IMR-90 (cell line): ENCODE data around the gene IRAK1BP1. TPM values are rescaled to one million over a fixed set of nuclear protein-coding genes. Genes with fewer than 3 reads are reported as not detected.

Experiments used
- ATAC-seq: fragments of 200-7000 bp; cut with Tn5 transposase; 2 replicates; pipeline ENCODE4 v1.9.1; 2020; ENCODE audit warnings: low read depth, mild to moderate bottlenecking, moderate library complexity
- BruUV-seq: library from RNA; stranded (reverse); fragments of 400-500 nt; replicated peaks from 2 replicates; lab custom pipeline; 2021; lab: Mats Ljungman, UMichigan
- CTCF ChIA-PET: fragments of 300-600 bp; formaldehyde crosslinking; extraction: SDS; loops from one replicate; lab custom pipeline; 2021; ENCODE audit warnings: antibody characterized with exemption; lab: Yijun Ruan, JAX
- POLR2A ChIA-PET: fragments of 300-600 bp; sonication (Branson Sonifier 250); formaldehyde crosslinking; loops from one replicate; lab custom pipeline; 2022; ENCODE audit warnings: antibody characterized with exemption; ENCODE audit not compliant: unreplicated experiment; lab: Charles Lee
- DNase-seq: peaks from one replicate; pipeline ENCODE4 v3.0.0; 2013
- H2AFZ ChIP-seq: replicated peaks from 2 replicates; pipeline ENCODE3; 2013; ENCODE audit warnings: low read length, mild to moderate bottlenecking; ENCODE audit not compliant: poor library complexity
- H2AK5ac ChIP-seq: 2 replicates; pipeline ENCODE4 v1.6.1; 2013; ENCODE audit warnings: low read depth, low read length, inconsistent platforms
- H2AK9ac ChIP-seq: replicated peaks from 2 replicates; pipeline ENCODE3; 2013; ENCODE audit warnings: mild to moderate bottlenecking, low read depth, low read length, moderate library complexity; ENCODE audit not compliant: poor library complexity
- H2BK120ac ChIP-seq: 2 replicates; pipeline ENCODE4 v1.6.1; 2013; ENCODE audit warnings: low read depth, low read length, inconsistent platforms
- H2BK15ac ChIP-seq: 3 replicates; pipeline ENCODE4 v1.6.1; 2013; ENCODE audit warnings: low read depth, low read length, inconsistent platforms
- H2BK20ac ChIP-seq: 2 replicates; pipeline ENCODE4 v1.6.1; 2013; ENCODE audit warnings: low read depth, mild to moderate bottlenecking, inconsistent platforms, low read length, moderate library complexity
- H2BK5ac ChIP-seq: 2 replicates; pipeline ENCODE4 v1.6.1; 2013; ENCODE audit warnings: mild to moderate bottlenecking, low read depth, low read length, inconsistent platforms; ENCODE audit not compliant: poor library complexity, severe bottlenecking
- H3K14ac ChIP-seq: replicated peaks from 2 replicates; pipeline ENCODE4 v1.6.1; 2013; ENCODE audit warnings: low read depth, low read length, inconsistent platforms
- H3K18ac ChIP-seq: 2 replicates; pipeline ENCODE4 v1.6.1; 2013; ENCODE audit warnings: low read depth, low read length, control low read depth
- H3K23ac ChIP-seq: 2 replicates; pipeline ENCODE4 v1.6.1; 2013; ENCODE audit warnings: low read depth, low read length, inconsistent platforms
- H3K27ac ChIP-seq: 2 replicates; pipeline ENCODE4 v1.5.1; 2013; ENCODE audit warnings: mild to moderate bottlenecking, control low read depth, low read length; ENCODE audit not compliant: insufficient read depth
- H3K27me3 ChIP-seq: 2 replicates; pipeline ENCODE4 v1.6.1; 2013; ENCODE audit warnings: low read length; ENCODE audit not compliant: control insufficient read depth, insufficient read depth
- H3K36me3 ChIP-seq: 2 replicates; pipeline ENCODE4 v1.6.1; 2013; ENCODE audit warnings: low read length, mixed read lengths; ENCODE audit not compliant: control insufficient read depth, insufficient read depth
- H3K4ac ChIP-seq: 2 replicates; pipeline ENCODE4 v1.6.1; 2013; ENCODE audit warnings: low read depth, low read length, inconsistent platforms
- H3K4me1 ChIP-seq: 2 replicates; pipeline ENCODE4 v1.6.1; 2013; ENCODE audit warnings: low read length, mixed read lengths; ENCODE audit not compliant: control insufficient read depth, insufficient read depth
- H3K4me2 ChIP-seq: 2 replicates; pipeline ENCODE4 v1.6.1; 2013; ENCODE audit warnings: low read depth, mild to moderate bottlenecking, control low read depth, low read length, moderate library complexity
- H3K4me3 ChIP-seq: 2 replicates; pipeline ENCODE4 v1.5.1; 2013; ENCODE audit warnings: low read depth, mild to moderate bottlenecking, control low read depth, low read length, moderate library complexity; ENCODE audit not compliant: insufficient read depth
- H3K56ac ChIP-seq: 2 replicates; pipeline ENCODE4 v1.6.1; 2013; ENCODE audit warnings: low read length, inconsistent platforms; ENCODE audit not compliant: insufficient read depth; ENCODE audit errors: extremely low read depth
- H3K79me1 ChIP-seq, 2 experiments: 2 replicates each; pipeline ENCODE4 v1.6.1; 2013; ENCODE audit warnings: low read length in 2 of 2, inconsistent platforms in 1 of 2, low read depth in 1 of 2
- H3K9ac ChIP-seq: 2 replicates; pipeline ENCODE4 v1.6.1; 2013; ENCODE audit warnings: low read depth, low read length, control low read depth
- H3K9me1 ChIP-seq: 2 replicates; pipeline ENCODE4 v1.6.1; 2013; ENCODE audit warnings: low read length, inconsistent platforms; ENCODE audit not compliant: insufficient read depth
- H3K9me3 ChIP-seq: 2 replicates; pipeline ENCODE4 v1.6.1; 2013; ENCODE audit warnings: low read length; ENCODE audit not compliant: control insufficient read depth, insufficient read depth
- H4K20me1 ChIP-seq: 2 replicates; pipeline ENCODE4 v1.6.1; 2013; ENCODE audit warnings: low read length, inconsistent platforms; ENCODE audit not compliant: insufficient read depth
- H4K5ac ChIP-seq: 2 replicates; pipeline ENCODE4 v1.6.1; 2013; ENCODE audit warnings: mild to moderate bottlenecking, low read depth, low read length, control low read depth
- H4K8ac ChIP-seq, 2 experiments: 2 replicates each; pipeline ENCODE4 v1.6.1; 2013; ENCODE audit warnings: low read depth in 2 of 2, low read length in 2 of 2, control low read depth in 1 of 2, inconsistent platforms in 1 of 2
- H4K91ac ChIP-seq: 2 replicates; pipeline ENCODE4 v1.6.1; 2013; ENCODE audit warnings: low read depth, low read length, inconsistent platforms; ENCODE audit not compliant: insufficient read depth
- BHLHE40 ChIP-seq: fragments of 150-350 bp; IDR thresholded peaks from 2 replicates; pipeline ENCODE4 v1.6.1; 2016; ENCODE audit warnings: mild to moderate bottlenecking, low read depth, low read length
- CEBPB ChIP-seq: IDR thresholded peaks from 2 replicates; pipeline ENCODE4 v1.6.1; 2012; ENCODE audit warnings: low read depth, low read length, improper control_type of control experiment
- CHD1 ChIP-seq: IDR thresholded peaks from 2 replicates; pipeline ENCODE4 v1.6.1; 2012; ENCODE audit warnings: low read depth, low read length, improper control_type of control experiment
- FOS ChIP-seq: fragments of 150-350 bp; IDR thresholded peaks from 2 replicates; pipeline ENCODE4 v1.6.1; 2016; ENCODE audit warnings: low read depth, low read length
- MAFK ChIP-seq: IDR thresholded peaks from 2 replicates; pipeline ENCODE4 v1.6.1; 2012; ENCODE audit warnings: low read depth, low read length, improper control_type of control experiment
- MAZ ChIP-seq: IDR thresholded peaks from 2 replicates; pipeline ENCODE4 v1.6.1; 2012; ENCODE audit warnings: low read depth, mild to moderate bottlenecking, low read length, improper control_type of control experiment, moderate library complexity, borderline replicate concordance
- MXI1 ChIP-seq: IDR thresholded peaks from 2 replicates; pipeline ENCODE4 v1.6.1; 2012; ENCODE audit warnings: low read depth, mild to moderate bottlenecking, low read length, moderate library complexity, borderline replicate concordance
- NFE2L2 ChIP-seq: fragments of 150-350 bp; IDR thresholded peaks from 2 replicates; pipeline ENCODE4 v1.6.1; 2016; ENCODE audit warnings: low read depth, mild to moderate bottlenecking, low read length
- POLR2A ChIP-seq: IDR thresholded peaks from 2 replicates; pipeline ENCODE4 v1.6.1; 2012; ENCODE audit warnings: mild to moderate bottlenecking, low read depth, low read length
- RAD21 ChIP-seq: IDR thresholded peaks from 2 replicates; pipeline ENCODE4 v1.6.1; 2012; ENCODE audit warnings: low read length, improper control_type of control experiment
- RCOR1 ChIP-seq: IDR thresholded peaks from 2 replicates; pipeline ENCODE4 v1.6.1; 2012; ENCODE audit warnings: mild to moderate bottlenecking, low read length, improper control_type of control experiment; ENCODE audit not compliant: insufficient replicate concordance
- RFX5 ChIP-seq: IDR thresholded peaks from 2 replicates; pipeline ENCODE4 v1.8.0; 2012; ENCODE audit warnings: low read depth, mild to moderate bottlenecking, low read length, moderate library complexity
- SMC3 ChIP-seq: fragments of 150-350 bp; IDR thresholded peaks from 2 replicates; pipeline ENCODE4 v1.6.1; 2016; ENCODE audit warnings: low read depth, mild to moderate bottlenecking, antibody characterized with exemption, low read length, moderate library complexity
- WGBS, 2 experiments: methylation state at CpG; one replicate each; pipeline versions ENCODE4 v1.1.5 to v1.1.7; 2013; ENCODE audit warnings: missing lambda C conversion rate in 2 of 2; ENCODE audit not compliant: insufficient read length in 1 of 2; ENCODE audit errors: extremely low coverage in 2 of 2; 5-methylcytosine and 5-hydroxymethylcytosine counted together
- dilution Hi-C: fragments of 300-500 bp; cut with HindIII; formaldehyde crosslinking; loops from one replicate; pipeline ENCODE4 v1.14.3; 2018; ENCODE audit warnings: low sequenced_read_pairs; ENCODE audit not compliant: unreplicated experiment
- in situ Hi-C: fragments of 300-500 bp; cut with MboI; formaldehyde crosslinking; loops from 3 replicates; pipeline ENCODE4 v1.14.3; 2019; ENCODE audit warnings: low sequenced_read_pairs, inconsistent platforms, mixed read lengths
- intact Hi-C: fragments of 100-400 bp; cut with micrococcal nuclease; formaldehyde crosslinking; loops from 2 replicates; pipeline ENCODE4 v1.10.0; 2022
- polyA plus RNA-seq, 3 experiments: library from polyadenylated mRNA; depleted of rRNA; stranded (reverse); fragments of >200 nt; gene quantifications; 2 replicates each; pipeline ENCODE4 v1.2.3, GENCODE V29; 2012; ENCODE audit warnings: low replicate concordance in 1 of 3
- total RNA-seq: library from RNA; depleted of rRNA; stranded (reverse); fragments of >200 nt; gene quantifications from 2 replicates; pipeline ENCODE4 v1.2.3, GENCODE V29; 2012
- TF ChIP-seq, protein P1 (sequence below): conservative IDR thresholded peaks from 2 replicates; pipeline ENCODE4 v1.5.1; 2012; ENCODE audit warnings: mild to moderate bottlenecking, low read depth, low read length, improper control_type of control experiment
- TF ChIP-seq, protein P2 (sequence below): fragments of 150-350 bp; IDR thresholded peaks from 2 replicates; pipeline ENCODE4 v1.6.1; 2017; ENCODE audit warnings: mild to moderate bottlenecking, antibody characterized with exemption, low read length, low read depth
- TF ChIP-seq, protein P3 (sequence below): fragments of 150-350 bp; IDR thresholded peaks from 2 replicates; pipeline ENCODE4 v1.6.1; 2016; ENCODE audit warnings: low read depth, mild to moderate bottlenecking, low read length, moderate library complexity, borderline replicate concordance

Gene IRAK1BP1
- total and polyA plus RNA-seq, 2 of the 4 experiments (the other 2 are of a cell fraction), result 0.94 to 2.2 TPM

DNA sequence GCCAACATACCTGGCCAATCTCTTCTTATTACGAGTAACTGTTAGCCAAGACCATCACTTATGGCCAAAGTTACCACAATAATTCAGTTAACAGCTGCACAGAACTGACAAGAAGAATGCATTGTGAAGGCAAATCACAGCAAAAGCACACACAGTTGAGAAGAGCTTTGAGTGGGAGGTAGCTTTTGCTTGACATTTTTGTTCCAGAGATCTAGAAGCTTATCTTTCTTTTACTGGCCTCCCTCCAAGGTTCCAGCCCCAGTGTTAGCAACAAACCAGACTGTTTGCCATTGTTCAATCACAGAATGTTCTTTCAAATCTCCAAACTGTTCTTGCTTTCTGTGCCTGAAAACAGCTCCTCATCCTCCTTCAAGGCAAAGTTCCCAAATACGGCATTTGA, 35.9 kb upstream of the IRAK1BP1 start:
- no peak overlapping the region for H3K56ac ChIP-seq
- H2BK15ac ChIP-seq, result no peak overlapping the region
- ATAC-seq (no peak), DNase-seq (peak; percentile 3)
- H4K91ac ChIP-seq, result no peak overlapping the region
- no peaks in the 10 kb centered on the region for H4K20me1 ChIP-seq
- no peak overlapping the region for H2BK20ac ChIP-seq
- H3K36me3 ChIP-seq, result no peaks in the 10 kb centered on the region
- H3K23ac ChIP-seq, result no peak overlapping the region
- H3K4me2 ChIP-seq, result no peak overlapping the region
- no peaks in the 10 kb centered on the region for H3K9me3 ChIP-seq
- no peaks in the 10 kb centered on the region for H3K27me3 ChIP-seq
- H3K14ac ChIP-seq, result no peak overlapping the region
- no CpG with 5 or more reads among the region's 2 CpGs for WGBS, 2 experiments
- intact Hi-C loops, result loop anchor here (10.0 kb wide), 1 partner anchor 633 kb away; no protein-coding TSS in a partner anchor
- in situ Hi-C loops, result no loop called here
- no peak overlapping the region for H2BK120ac ChIP-seq
- no peaks in the 10 kb centered on the region for H3K9me1 ChIP-seq
- no peak overlapping the region for H3K27ac ChIP-seq
- no peak overlapping the region for H3K4ac ChIP-seq
- no peaks in the 10 kb centered on the region for H3K79me1 ChIP-seq
- no peak overlapping the region for H2BK5ac ChIP-seq
- no peak overlapping the region for H4K8ac ChIP-seq
- H2AFZ ChIP-seq, result no peak overlapping the region
- no peak overlapping the region for H3K4me3 ChIP-seq
- no peak overlapping the region for H4K5ac ChIP-seq
- no peak overlapping the region for H2AK5ac ChIP-seq
- BruUV-seq, result no TSS peak
- ChIA-PET POLR2A (no interaction called here), CTCF (no interaction called here)
- no peak overlapping the region for H2AK9ac ChIP-seq
- H3K18ac ChIP-seq, result no peak overlapping the region
- H3K4me1 ChIP-seq, result no peaks in the 10 kb centered on the region
- dilution Hi-C loops, result no loop called here
- H3K9ac ChIP-seq, result no peak overlapping the region
- TF ChIP-seq MXI1 (no peak), MAFK (no peak), RFX5 (no peak), CHD1 (no peak), BHLHE40 (no peak), MAZ (no peak), RCOR1 (no peak), NFE2L2 (no peak), POLR2A (no peak), RAD21 (no peak), CEBPB (no peak), FOS (no peak), SMC3 (no peak)
- TF ChIP-seq, protein P1, sequence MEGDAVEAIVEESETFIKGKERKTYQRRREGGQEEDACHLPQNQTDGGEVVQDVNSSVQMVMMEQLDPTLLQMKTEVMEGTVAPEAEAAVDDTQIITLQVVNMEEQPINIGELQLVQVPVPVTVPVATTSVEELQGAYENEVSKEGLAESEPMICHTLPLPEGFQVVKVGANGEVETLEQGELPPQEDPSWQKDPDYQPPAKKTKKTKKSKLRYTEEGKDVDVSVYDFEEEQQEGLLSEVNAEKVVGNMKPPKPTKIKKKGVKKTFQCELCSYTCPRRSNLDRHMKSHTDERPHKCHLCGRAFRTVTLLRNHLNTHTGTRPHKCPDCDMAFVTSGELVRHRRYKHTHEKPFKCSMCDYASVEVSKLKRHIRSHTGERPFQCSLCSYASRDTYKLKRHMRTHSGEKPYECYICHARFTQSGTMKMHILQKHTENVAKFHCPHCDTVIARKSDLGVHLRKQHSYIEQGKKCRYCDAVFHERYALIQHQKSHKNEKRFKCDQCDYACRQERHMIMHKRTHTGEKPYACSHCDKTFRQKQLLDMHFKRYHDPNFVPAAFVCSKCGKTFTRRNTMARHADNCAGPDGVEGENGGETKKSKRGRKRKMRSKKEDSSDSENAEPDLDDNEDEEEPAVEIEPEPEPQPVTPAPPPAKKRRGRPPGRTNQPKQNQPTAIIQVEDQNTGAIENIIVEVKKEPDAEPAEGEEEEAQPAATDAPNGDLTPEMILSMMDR, result no peak
- TF ChIP-seq, protein P2, sequence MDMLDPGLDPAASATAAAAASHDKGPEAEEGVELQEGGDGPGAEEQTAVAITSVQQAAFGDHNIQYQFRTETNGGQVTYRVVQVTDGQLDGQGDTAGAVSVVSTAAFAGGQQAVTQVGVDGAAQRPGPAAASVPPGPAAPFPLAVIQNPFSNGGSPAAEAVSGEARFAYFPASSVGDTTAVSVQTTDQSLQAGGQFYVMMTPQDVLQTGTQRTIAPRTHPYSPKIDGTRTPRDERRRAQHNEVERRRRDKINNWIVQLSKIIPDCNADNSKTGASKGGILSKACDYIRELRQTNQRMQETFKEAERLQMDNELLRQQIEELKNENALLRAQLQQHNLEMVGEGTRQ, result no peak
- TF ChIP-seq, protein P3, sequence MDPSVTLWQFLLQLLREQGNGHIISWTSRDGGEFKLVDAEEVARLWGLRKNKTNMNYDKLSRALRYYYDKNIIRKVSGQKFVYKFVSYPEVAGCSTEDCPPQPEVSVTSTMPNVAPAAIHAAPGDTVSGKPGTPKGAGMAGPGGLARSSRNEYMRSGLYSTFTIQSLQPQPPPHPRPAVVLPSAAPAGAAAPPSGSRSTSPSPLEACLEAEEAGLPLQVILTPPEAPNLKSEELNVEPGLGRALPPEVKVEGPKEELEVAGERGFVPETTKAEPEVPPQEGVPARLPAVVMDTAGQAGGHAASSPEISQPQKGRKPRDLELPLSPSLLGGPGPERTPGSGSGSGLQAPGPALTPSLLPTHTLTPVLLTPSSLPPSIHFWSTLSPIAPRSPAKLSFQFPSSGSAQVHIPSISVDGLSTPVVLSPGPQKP, result no peak
